Coronary artery (tissue), 2 donors: ENCODE results near the gene MAMLD1.

Source experiments
- DNase-seq: peaks from one replicate; pipeline ENCODE4 v3.0.0-alpha.2; 2017; ENCODE audit warnings: low spot score
- H3K27ac ChIP-seq, 2 donors: fragments of 200-600 bp; sonication (generic); one replicate each; pipeline ENCODE4 v1.5.1; 2016 to 2019
- H3K4me3 ChIP-seq: fragments of 200-600 bp; sonication (generic); 2 replicates; pipeline ENCODE4 v1.5.1; 2016; ENCODE audit warnings: mild to moderate bottlenecking, moderate library complexity
- CTCF ChIP-seq: fragments of 200-600 bp; sonication (generic); IDR thresholded peaks from one replicate; pipeline ENCODE4 v1.5.1; 2019; ENCODE audit warnings: antibody characterized with exemption

MAMLD1 gene, protein sequence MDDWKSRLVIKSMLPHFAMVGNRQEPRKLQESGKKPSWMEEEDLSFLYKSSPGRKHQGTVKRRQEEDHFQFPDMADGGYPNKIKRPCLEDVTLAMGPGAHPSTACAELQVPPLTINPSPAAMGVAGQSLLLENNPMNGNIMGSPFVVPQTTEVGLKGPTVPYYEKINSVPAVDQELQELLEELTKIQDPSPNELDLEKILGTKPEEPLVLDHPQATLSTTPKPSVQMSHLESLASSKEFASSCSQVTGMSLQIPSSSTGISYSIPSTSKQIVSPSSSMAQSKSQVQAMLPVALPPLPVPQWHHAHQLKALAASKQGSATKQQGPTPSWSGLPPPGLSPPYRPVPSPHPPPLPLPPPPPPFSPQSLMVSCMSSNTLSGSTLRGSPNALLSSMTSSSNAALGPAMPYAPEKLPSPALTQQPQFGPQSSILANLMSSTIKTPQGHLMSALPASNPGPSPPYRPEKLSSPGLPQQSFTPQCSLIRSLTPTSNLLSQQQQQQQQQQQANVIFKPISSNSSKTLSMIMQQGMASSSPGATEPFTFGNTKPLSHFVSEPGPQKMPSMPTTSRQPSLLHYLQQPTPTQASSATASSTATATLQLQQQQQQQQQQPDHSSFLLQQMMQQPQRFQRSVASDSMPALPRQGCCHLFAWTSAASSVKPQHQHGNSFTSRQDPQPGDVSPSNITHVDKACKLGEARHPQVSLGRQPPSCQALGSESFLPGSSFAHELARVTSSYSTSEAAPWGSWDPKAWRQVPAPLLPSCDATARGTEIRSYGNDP

DNA sequence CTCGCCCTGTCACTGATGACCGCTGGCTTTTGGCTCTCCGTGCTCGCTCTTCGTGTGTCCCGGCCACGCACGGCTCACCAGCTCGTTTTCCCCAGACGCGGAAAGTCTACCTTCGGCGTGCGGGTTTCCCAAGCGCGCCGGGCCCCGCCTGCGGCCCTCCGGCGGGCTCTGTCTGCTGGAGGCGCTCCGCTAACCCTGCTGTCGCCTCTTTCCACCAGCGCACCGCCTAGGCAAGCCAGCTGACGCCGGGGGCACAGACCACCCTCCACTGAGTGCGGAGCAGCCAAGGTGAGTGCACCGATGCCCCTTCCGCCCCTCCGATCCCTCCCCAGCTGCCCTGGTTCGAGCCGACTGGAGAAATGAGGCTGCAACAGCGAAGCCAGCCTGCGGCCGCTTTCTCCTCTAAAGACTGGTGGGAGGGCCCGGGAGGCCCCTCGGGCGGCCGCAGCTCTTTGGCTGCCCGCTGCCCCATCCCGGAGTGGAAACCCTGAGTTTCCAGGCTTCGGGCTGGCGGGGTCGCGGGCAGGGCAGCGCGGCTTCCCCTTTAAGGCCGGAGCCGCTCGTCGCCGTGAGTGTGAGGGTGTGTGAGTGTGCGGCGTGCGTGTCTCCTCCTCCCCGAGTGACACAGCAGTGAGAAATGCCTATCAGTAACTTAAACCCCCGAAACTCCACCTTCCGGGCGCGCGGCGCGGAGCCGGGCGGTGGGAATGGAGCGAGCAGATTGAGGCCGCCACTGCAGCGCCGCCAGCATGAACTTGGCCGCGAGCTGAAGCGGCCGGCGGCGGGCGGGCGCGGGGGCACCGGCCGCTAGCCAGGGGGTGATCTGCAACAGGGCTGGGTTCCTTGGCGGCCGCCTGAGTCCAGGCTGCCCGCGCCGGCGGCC lies at the start of gene MAMLD1:
TSS of gene MAMLD1 (plus strand) at position 719 of the 883 bp plus-strand sequence. CDS start 82,200 bp downstream, outside the sequence.
- peak; percentile 84 for DNase-seq
- Histone ChIP-seq H3K4me3 (peak within 1 kb of the TSS; percentile 78), H3K27ac (peak within 1 kb of the TSS; percentile 80 to 95)
- no peak for TF ChIP-seq CTCF

- DNase-seq, result peak; percentile 28
- TF ChIP-seq CTCF, result no peak
- H3K27ac ChIP-seq, result no peak overlapping the region
- no peak overlapping the region for H3K4me3 ChIP-seq
Measured at GRCh38 chrX:150313514-150313913, 49.6 kb upstream of the MAMLD1 start.

DNA sequence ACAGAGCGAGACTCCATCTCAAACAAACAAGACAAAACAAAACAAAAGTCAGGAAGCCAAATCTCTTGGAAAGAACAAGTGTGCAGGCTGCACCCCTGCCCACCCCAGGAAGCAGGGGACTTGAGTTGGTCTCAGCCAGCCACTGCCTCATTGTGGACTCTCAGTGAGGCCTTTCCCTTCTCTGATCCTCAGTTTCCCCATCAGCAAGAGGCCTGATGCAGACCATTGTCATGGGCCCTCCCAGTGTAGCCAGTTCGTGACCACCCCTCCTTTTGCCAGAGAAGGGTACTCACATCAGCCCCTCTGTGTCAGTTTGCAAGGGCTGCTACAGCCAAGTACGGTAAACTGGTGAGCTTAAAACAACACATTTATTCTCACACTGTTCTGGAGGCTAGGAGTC lies 48.9 kb upstream of the MAMLD1 start:
- DNase-seq, result peak; percentile 24
- Histone ChIP-seq H3K4me3 (no peak overlapping the region), H3K27ac (no peak overlapping the region)
- TF ChIP-seq CTCF, result no peak

- DNase-seq, result peak; percentile 24
- TF ChIP-seq CTCF, result no peak
- H3K27ac ChIP-seq, result no peak overlapping the region
- H3K4me3 ChIP-seq, result no peak overlapping the region
Measured at GRCh38 chrX:150316564-150316963, 46.6 kb upstream of the MAMLD1 start.

- no peak for DNase-seq
- no peak for TF ChIP-seq CTCF
- no peak overlapping the region for H3K4me3 ChIP-seq
- no peak overlapping the region for H3K27ac ChIP-seq
Measured at GRCh38 chrX:150323020-150323419, 40.1 kb upstream of the MAMLD1 start.

DNA sequence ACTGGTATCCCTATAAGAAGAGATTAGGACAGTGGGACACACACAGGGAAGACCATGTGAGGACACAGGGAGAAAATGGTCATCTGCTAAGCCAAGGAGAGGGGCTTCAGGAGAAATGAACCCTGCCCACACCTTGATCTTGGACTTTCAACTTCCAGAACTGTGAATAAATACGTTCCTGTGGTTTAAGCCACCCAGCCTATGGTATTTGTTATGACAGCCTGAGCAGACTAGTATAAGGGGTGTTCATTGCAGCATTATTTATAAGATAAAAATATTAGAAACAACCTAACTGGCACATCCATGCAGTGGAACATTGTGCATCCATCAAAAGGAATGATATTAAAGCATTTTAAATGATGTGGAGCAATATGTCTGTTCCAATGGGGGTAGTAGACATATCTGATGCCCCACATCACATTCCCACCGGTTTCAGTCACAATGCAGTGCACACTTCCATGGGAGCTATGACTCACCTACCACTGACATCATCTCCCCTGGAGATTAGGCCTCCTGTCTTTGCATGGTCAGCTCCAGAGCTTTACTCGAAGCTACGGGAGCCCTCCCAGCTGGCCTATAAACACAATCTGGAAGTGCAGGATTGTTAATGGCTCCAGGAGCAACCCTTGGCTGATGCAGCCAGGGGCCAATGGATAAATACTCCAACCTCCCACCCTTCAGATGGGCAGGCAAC lies 38.9 kb upstream of the MAMLD1 start:
- DNase-seq, result no peak
- H3K4me3 ChIP-seq, result no peak overlapping the region
- TF ChIP-seq CTCF, result no peak
- no peak overlapping the region for H3K27ac ChIP-seq
